ENCODE results near the gene PRKCH. TPM values are rescaled to one million over a fixed set of nuclear protein-coding genes. Genes with fewer than 3 reads are reported as not detected.

Gene PRKCH
- total RNA-seq, 2 experiments from 2014 or later = 304 to 312 TPM

DNA sequence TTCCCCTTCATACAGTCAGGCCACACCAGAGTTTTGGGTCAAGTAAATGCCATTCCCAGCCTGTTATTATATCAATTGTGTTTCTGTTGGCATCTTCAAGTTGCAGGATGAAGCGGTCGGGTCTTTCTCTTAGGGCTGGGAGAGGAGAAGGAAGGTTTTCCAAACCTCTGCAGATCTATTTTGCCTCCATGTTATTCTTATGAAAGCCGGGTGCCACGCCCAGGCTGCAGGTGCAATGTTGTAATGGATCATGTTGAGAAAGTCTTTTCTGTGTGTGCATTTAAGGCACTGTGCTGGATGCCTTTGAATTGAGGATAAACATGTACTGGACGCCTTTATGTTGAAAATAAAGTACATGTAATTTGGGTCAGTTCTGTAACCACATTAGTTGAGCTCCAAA is 209.5 kb downstream of the PRKCH start:
- Mint-ChIP-seq H3K4me3 (no peak overlapping the region), H3K27me3 (no peaks in the 10 kb centered on the region), H3K36me3 (peaks cover 83% of the 10 kb centered on the region), H3K9me3 (ENCODE audit: low read depth) (peaks cover 5% of the 10 kb centered on the region), H3K4me1 (peaks cover 89% of the 10 kb centered on the region), H3K27ac (peak overlapping the region; percentile 42)
- ATAC-seq = no peak
- no peak for DNase-seq
- CTCF ChIA-PET = no interaction called here

GRCh38 chr14:61531465-61532122 is 210.2 kb downstream of the PRKCH start:
- CTCF ChIA-PET = no interaction called here
- DNase-seq = no peak
- H3K4me3 Mint-ChIP-seq = no peak overlapping the region
- peaks cover 83% of the 10 kb centered on the region for H3K36me3 Mint-ChIP-seq
- H3K27ac Mint-ChIP-seq = peak overlapping the region; percentile 17
- H3K27me3 Mint-ChIP-seq = no peaks in the 10 kb centered on the region
- ATAC-seq = no peak
- peaks cover 5% of the 10 kb centered on the region for H3K9me3 Mint-ChIP-seq (ENCODE audit: low read depth)
- H3K4me1 Mint-ChIP-seq = peaks cover 87% of the 10 kb centered on the region

DNA sequence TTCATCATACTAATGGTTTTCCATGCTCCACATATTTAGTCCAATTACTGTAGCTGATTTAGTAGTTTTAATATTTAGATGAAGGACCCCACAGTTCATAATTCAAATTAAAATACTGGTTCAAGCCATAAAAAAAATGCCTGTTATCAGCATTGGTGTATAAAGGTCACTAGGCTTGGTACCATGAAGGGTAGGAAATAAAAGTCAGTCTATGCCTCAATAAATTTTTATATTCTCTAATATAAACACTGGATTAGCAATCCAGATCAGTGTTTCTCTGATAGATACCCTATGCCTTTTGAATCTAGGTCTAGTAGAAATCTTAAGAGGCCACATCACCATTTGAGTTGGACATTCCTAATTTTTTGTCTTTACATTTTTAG is 210.7 kb downstream of the PRKCH start:
- Mint-ChIP-seq H3K27me3 (no peaks in the 10 kb centered on the region), H3K4me3 (no peak overlapping the region), H3K27ac (peak overlapping the region; percentile 17), H3K9me3 (ENCODE audit: low read depth) (peaks cover 5% of the 10 kb centered on the region), H3K4me1 (peaks cover 87% of the 10 kb centered on the region), H3K36me3 (peaks cover 85% of the 10 kb centered on the region)
- CTCF ChIA-PET = no interaction called here
- DNase-seq (no peak), ATAC-seq (no peak)

DNA sequence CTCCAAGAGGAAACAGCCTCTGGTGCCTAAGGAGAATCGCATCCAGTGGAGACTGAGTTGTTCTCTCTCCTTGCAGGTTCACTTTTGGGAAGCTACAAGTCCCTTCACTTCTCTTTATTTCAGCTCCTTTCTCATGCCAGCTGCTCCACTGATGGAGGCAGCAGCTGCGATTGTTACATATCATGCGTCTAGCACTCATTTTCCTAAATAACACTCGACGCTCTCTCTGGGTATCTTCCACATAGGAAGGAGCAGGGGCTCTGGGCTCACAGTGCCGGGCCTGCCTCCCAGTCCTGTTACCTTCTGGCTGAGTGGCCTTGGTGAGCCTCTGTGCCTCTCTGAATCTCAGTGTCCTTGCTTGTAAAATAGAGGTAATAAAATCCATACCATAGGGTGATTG is 211.4 kb downstream of the PRKCH start:
- CTCF ChIA-PET = interaction anchor here (1.3 kb wide), 1 partner anchor 57 kb away, joined by 3 read pairs; no protein-coding TSS in a partner anchor
- H3K4me3 Mint-ChIP-seq = no peak overlapping the region
- H3K4me1 Mint-ChIP-seq = peaks cover 87% of the 10 kb centered on the region
- H3K36me3 Mint-ChIP-seq = peaks cover 85% of the 10 kb centered on the region
- no peak overlapping the region for H3K27ac Mint-ChIP-seq
- no peak for ATAC-seq
- DNase-seq = no peak
- peaks cover 5% of the 10 kb centered on the region for H3K9me3 Mint-ChIP-seq (ENCODE audit: low read depth)
- H3K27me3 Mint-ChIP-seq = no peaks in the 10 kb centered on the region

- Mint-ChIP-seq H3K27me3 (no peaks in the 10 kb centered on the region), H3K36me3 (peaks cover 85% of the 10 kb centered on the region), H3K9me3 (ENCODE audit: low read depth) (peaks cover 3% of the 10 kb centered on the region), H3K4me3 (no peak overlapping the region), H3K27ac (peak overlapping the region; percentile 71), H3K4me1 (peaks cover 87% of the 10 kb centered on the region)
- CTCF ChIA-PET = interaction anchor here (1.0 to 1.3 kb wide), 2 partner anchors 8 to 58 kb away, joined by 3 to 4 read pairs; no protein-coding TSS in a partner anchor
- DNase-seq (no peak), ATAC-seq (peak; percentile 37)
Observed at GRCh38 chr14:61533513-61534255, 212.3 kb downstream of the PRKCH start.

- Mint-ChIP-seq H3K4me1 (peaks cover 83% of the 10 kb centered on the region), H3K36me3 (peaks cover 86% of the 10 kb centered on the region), H3K27ac (peak overlapping the region; percentile 47), H3K4me3 (no peak overlapping the region), H3K27me3 (no peaks in the 10 kb centered on the region), H3K9me3 (ENCODE audit: low read depth) (no peaks in the 10 kb centered on the region)
- DNase-seq = no peak
- ATAC-seq = no peak
- CTCF ChIA-PET = interaction anchor here (0.9 to 1.2 kb wide), 2 partner anchors 24 to 303 kb away, joined by 3 read pairs; no protein-coding TSS in a partner anchor
Observed at GRCh38 chr14:61535032-61535431, 213.7 kb downstream of the PRKCH start.

DNA sequence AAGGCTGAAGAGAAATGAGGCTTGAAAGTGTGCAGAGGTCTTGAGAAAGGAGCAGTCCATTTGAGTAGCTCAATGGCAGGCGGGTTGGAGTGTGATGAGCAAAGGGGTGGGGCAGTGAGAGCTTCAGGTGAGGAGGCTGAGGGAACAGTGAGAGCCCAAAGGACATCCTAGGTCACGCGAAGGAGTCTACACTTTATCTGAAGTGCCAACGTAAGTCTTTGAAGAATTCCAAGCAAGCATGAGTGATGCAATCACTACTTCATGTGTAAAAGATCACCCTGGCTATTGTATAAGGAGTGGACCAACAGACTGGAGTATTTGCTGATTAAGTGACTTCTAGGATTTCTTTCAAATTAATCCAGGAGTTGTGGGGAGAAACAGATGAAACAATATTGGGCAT is 214.1 kb downstream of the PRKCH start:
- Mint-ChIP-seq H3K36me3 (peaks cover 85% of the 10 kb centered on the region), H3K4me3 (no peak overlapping the region), H3K27ac (peak overlapping the region; percentile 47), H3K4me1 (peaks cover 82% of the 10 kb centered on the region), H3K27me3 (no peaks in the 10 kb centered on the region), H3K9me3 (ENCODE audit: low read depth) (no peaks in the 10 kb centered on the region)
- no peak for ATAC-seq
- no peak for DNase-seq
- CTCF ChIA-PET = interaction anchor here (0.9 to 1.2 kb wide), 2 partner anchors 23 to 303 kb away, joined by 3 read pairs; no protein-coding TSS in a partner anchor

DNA sequence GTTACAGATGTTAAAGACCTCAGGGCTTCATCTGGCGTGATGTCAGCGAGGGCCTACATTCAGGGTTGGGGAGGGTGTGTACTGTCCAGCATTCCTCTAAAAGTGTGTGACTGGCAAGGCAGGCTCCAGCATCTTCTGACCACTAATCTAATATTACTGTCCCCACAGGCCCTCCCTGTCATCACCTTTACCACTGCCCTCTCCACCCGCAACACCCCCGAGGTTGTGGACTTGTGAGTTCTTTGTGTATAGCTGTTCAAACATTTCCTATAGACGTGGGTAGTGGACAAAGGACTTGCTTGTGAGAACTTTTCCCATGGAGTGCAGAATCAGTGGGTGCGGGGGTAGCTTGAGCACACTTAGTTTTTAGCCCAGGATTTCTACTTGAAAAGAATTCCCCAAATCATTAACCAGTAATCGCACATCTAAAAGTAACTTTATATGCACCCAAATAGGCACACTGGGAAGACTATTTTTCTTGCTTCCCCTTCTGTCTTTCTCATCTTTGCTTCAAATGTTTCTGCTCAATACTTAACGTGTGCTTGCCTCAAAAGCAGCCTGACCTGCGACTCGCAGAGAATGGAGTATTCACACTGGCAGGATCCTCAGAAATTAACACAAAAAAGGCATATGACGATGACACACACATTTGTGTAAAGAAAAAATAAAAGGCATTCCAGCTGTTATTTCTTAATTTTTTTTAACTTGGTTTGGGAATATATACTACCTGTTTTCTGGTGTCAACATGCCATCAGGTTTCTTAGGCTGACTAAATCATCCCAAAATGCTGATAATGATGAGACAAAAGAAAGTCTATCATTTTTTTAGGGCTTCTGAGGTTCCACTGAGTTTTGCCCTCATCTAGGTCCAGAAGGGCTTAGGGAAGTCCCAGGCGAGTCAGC is 215.5 kb downstream of the PRKCH start:
- no peaks in the 10 kb centered on the region for H3K9me3 Mint-ChIP-seq (ENCODE audit: low read depth)
- ATAC-seq = no peak
- H3K36me3 Mint-ChIP-seq = peaks cover 89% of the 10 kb centered on the region
- CTCF ChIA-PET = interaction anchor here (1.1 kb wide), 1 partner anchor 9 kb away, joined by 3 read pairs; no protein-coding TSS in a partner anchor
- no peaks in the 10 kb centered on the region for H3K27me3 Mint-ChIP-seq
- H3K4me1 Mint-ChIP-seq = peaks cover 75% of the 10 kb centered on the region
- H3K4me3 Mint-ChIP-seq = no peak overlapping the region
- no peak for DNase-seq
- peak overlapping the region; percentile 61 for H3K27ac Mint-ChIP-seq

GRCh38 chr14:61537563-61538463 is 216.4 kb downstream of the PRKCH start:
- H3K36me3 Mint-ChIP-seq = peaks cover 84% of the 10 kb centered on the region
- no peaks in the 10 kb centered on the region for H3K9me3 Mint-ChIP-seq (ENCODE audit: low read depth)
- peak overlapping the region; percentile 61 for H3K27ac Mint-ChIP-seq
- DNase-seq (no peak), ATAC-seq (peak; percentile 24)
- CTCF ChIA-PET = interaction anchor here (1.0 to 1.1 kb wide), 2 partner anchors 9 to 12 kb away, joined by 3 read pairs; no protein-coding TSS in a partner anchor
- no peaks in the 10 kb centered on the region for H3K27me3 Mint-ChIP-seq
- no peak overlapping the region for H3K4me3 Mint-ChIP-seq
- peaks cover 70% of the 10 kb centered on the region for H3K4me1 Mint-ChIP-seq

GRCh38 chr14:61538464-61539022 is 217.2 kb downstream of the PRKCH start:
- peaks cover 63% of the 10 kb centered on the region for H3K4me1 Mint-ChIP-seq
- no peaks in the 10 kb centered on the region for H3K9me3 Mint-ChIP-seq (ENCODE audit: low read depth)
- DNase-seq (no peak), ATAC-seq (no peak)
- no peaks in the 10 kb centered on the region for H3K27me3 Mint-ChIP-seq
- CTCF ChIA-PET = interaction anchor here (1.0 kb wide), 1 partner anchor 13 kb away, joined by 3 read pairs; no protein-coding TSS in a partner anchor
- H3K4me3 Mint-ChIP-seq = no peak overlapping the region
- H3K36me3 Mint-ChIP-seq = peaks cover 81% of the 10 kb centered on the region
- peak overlapping the region; percentile 61 for H3K27ac Mint-ChIP-seq

- CTCF ChIA-PET = no interaction called here
- no peak overlapping the region for H3K27ac Mint-ChIP-seq
- ATAC-seq (no peak), DNase-seq (no peak)
- no peaks in the 10 kb centered on the region for H3K27me3 Mint-ChIP-seq
- H3K9me3 Mint-ChIP-seq (ENCODE audit: low read depth) = no peaks in the 10 kb centered on the region
- H3K36me3 Mint-ChIP-seq = peaks cover 78% of the 10 kb centered on the region
- H3K4me3 Mint-ChIP-seq = no peak overlapping the region
- H3K4me1 Mint-ChIP-seq = peaks cover 53% of the 10 kb centered on the region
Observed at GRCh38 chr14:61539631-61540030, 218.3 kb downstream of the PRKCH start.

GRCh38 chr14:61540931-61541330 is 219.6 kb downstream of the PRKCH start:
- Mint-ChIP-seq H3K4me3 (no peak overlapping the region), H3K27ac (no peak overlapping the region), H3K36me3 (peaks cover 74% of the 10 kb centered on the region), H3K4me1 (peaks cover 45% of the 10 kb centered on the region), H3K27me3 (no peaks in the 10 kb centered on the region), H3K9me3 (ENCODE audit: low read depth) (no peaks in the 10 kb centered on the region)
- DNase-seq (no peak), ATAC-seq (no peak)
- CTCF ChIA-PET = interaction anchor here (2.8 kb wide), 1 partner anchor 11 kb away, joined by 8 read pairs; no protein-coding TSS in a partner anchor
